Endothelial cell of umbilical vein (primary cell): ENCODE measurements around the gene ZNF474. TPM values are rescaled to one million over a fixed set of nuclear protein-coding genes. Genes with fewer than 3 reads are reported as not detected.

Source experiments
- BruUV-seq: library from RNA; stranded (reverse); fragments of 400-500 nt; replicated peaks from 2 replicates; lab custom pipeline; 2021; lab: Mats Ljungman, UMichigan
- CTCF ChIA-PET: fragments of 300-600, 350-600 bp; sonication (Branson Sonifier 250); formaldehyde crosslinking; loops from one replicate; lab custom pipeline; 2021; ENCODE audit warnings: antibody characterized with exemption, inconsistent platforms; lab: Charles Lee
- POLR2A ChIA-PET: fragments of 300-600, 350-600 bp; sonication (Branson Sonifier 250); formaldehyde crosslinking; loops from one replicate; lab custom pipeline; 2021; ENCODE audit warnings: antibody characterized with exemption, inconsistent platforms; lab: Charles Lee
- DNase-seq: peaks from one replicate; pipeline ENCODE4 v3.0.0-alpha.2; 2011; ENCODE audit warnings: low read depth, low spot score
- FAIRE-seq: peaks from 2 replicates; lab custom pipeline; 2011; peaks lifted over from hg19 to GRCh38; lab: Jason Lieb, UNC
- H2AFZ ChIP-seq: 2 replicates; pipeline ENCODE4 v1.6.0; 2012; ENCODE audit warnings: low read depth, low read length, control low read depth, inconsistent platforms
- H3K27ac ChIP-seq: 2 replicates; pipeline ENCODE4 v1.5.1; 2011; ENCODE audit warnings: low read depth, mild to moderate bottlenecking, control low read depth, low read length, moderate library complexity; ENCODE audit not compliant: insufficient read depth
- H3K27me3 ChIP-seq, 2 experiments: 2 replicates each; pipeline versions ENCODE4 v1.6.0 to v1.6.1; 2011; ENCODE audit warnings: low read length in 2 of 2, mixed read lengths in 1 of 2; ENCODE audit not compliant: control insufficient read depth in 2 of 2, insufficient read depth in 2 of 2
- H3K36me3 ChIP-seq, 2 experiments: 2 replicates in 1 of 2; 3 replicates in 1 of 2; pipeline ENCODE4 v1.5.1; 2011; ENCODE audit warnings: low read length in 2 of 2, mild to moderate bottlenecking in 1 of 2, moderate library complexity in 1 of 2; ENCODE audit not compliant: control insufficient read depth in 2 of 2, insufficient read depth in 2 of 2; ENCODE audit errors: extremely low read depth in 1 of 2
- H3K4me1 ChIP-seq: 3 replicates; pipeline ENCODE4 v1.5.1; 2011; ENCODE audit warnings: mild to moderate bottlenecking, low read length; ENCODE audit not compliant: control insufficient read depth, insufficient read depth; ENCODE audit errors: extremely low read depth
- H3K4me2 ChIP-seq: 2 replicates; pipeline ENCODE4 v1.6.1; 2011; ENCODE audit warnings: low read length, control low read depth, mixed read lengths; ENCODE audit not compliant: insufficient read depth
- H3K4me3 ChIP-seq, 3 experiments: fragments of 200-600 bp in 1 of 3; sonication (generic), shearing (Covaris generic) in 1 of 3; replicated peaks in 1 of 3; 2 replicates each; pipeline ENCODE4 v1.5.1; 2011 to 2016; ENCODE audit warnings: control low read depth in 3 of 3, low read length in 3 of 3, mild to moderate bottlenecking in 2 of 3, inconsistent platforms in 1 of 3, low read depth in 1 of 3, moderate library complexity in 1 of 3; ENCODE audit not compliant: insufficient read depth in 1 of 3
- H3K79me2 ChIP-seq: 2 replicates; pipeline ENCODE4 v1.6.0; 2012; ENCODE audit warnings: low read length, inconsistent platforms; ENCODE audit not compliant: control insufficient read depth, insufficient read depth
- H3K9ac ChIP-seq: replicated peaks from 2 replicates; pipeline ENCODE3; 2011; ENCODE audit warnings: low read length, control low read depth; ENCODE audit not compliant: insufficient read depth; ENCODE audit errors: extremely low read depth
- H3K9me1 ChIP-seq: replicated peaks from 3 replicates; pipeline ENCODE4 v1.6.0; 2011; ENCODE audit warnings: mild to moderate bottlenecking, low read length; ENCODE audit not compliant: control insufficient read depth, insufficient read depth; ENCODE audit errors: extremely low read depth
- H3K9me3 ChIP-seq: replicated peaks from 2 replicates; pipeline ENCODE4 v1.5.1; 2012; ENCODE audit warnings: low read length, inconsistent platforms; ENCODE audit not compliant: control insufficient read depth, insufficient read depth
- H4K20me1 ChIP-seq: replicated peaks from 2 replicates; pipeline ENCODE3; 2011; ENCODE audit warnings: mild to moderate bottlenecking, low read length; ENCODE audit not compliant: control insufficient read depth, insufficient read depth; ENCODE audit errors: extremely low read depth
- CTCF ChIP-seq, 2 donors: IDR thresholded peaks; 1 replicate in 1 of 2; 2 replicates in 1 of 2; pipeline ENCODE4 v1.5.1; 2011; ENCODE audit warnings: low read length in 2 of 2, mild to moderate bottlenecking in 2 of 2, moderate library complexity in 2 of 2, control low read depth in 1 of 2, inconsistent platforms in 1 of 2, low read depth in 1 of 2; ENCODE audit not compliant: insufficient read depth in 1 of 2; ENCODE audit errors: extremely low read depth in 1 of 2
- EZH2 ChIP-seq: IDR thresholded peaks from 2 replicates; pipeline ENCODE4 v1.6.1; 2012; ENCODE audit warnings: borderline replicate concordance, low read depth, mild to moderate bottlenecking, moderate library complexity, low read length, inconsistent platforms; ENCODE audit not compliant: severe bottlenecking
- FOS ChIP-seq: IDR thresholded peaks from 2 replicates; pipeline ENCODE4 v1.6.1; 2011; ENCODE audit warnings: mild to moderate bottlenecking, low read length, moderate library complexity, borderline replicate concordance; ENCODE audit not compliant: insufficient read depth
- GATA2 ChIP-seq: IDR thresholded peaks from 2 replicates; pipeline ENCODE4 v1.7.0; 2011; ENCODE audit warnings: low read depth, mild to moderate bottlenecking, moderate library complexity, mixed read lengths, low read length; ENCODE audit not compliant: insufficient read length, insufficient read depth
- JUN ChIP-seq: IDR thresholded peaks from 2 replicates; pipeline ENCODE4 v1.6.1; 2011; ENCODE audit warnings: borderline replicate concordance, low read depth; ENCODE audit not compliant: insufficient read length, insufficient read depth
- MAX ChIP-seq: IDR thresholded peaks from 2 replicates; pipeline ENCODE4 v1.6.1; 2011; ENCODE audit not compliant: insufficient read depth, insufficient read length
- MYC ChIP-seq: IDR thresholded peaks from one replicate; pipeline ENCODE4 v1.6.1; 2011; ENCODE audit warnings: mild to moderate bottlenecking, low read depth, low read length
- POLR2A ChIP-seq: IDR thresholded peaks from 2 replicates; pipeline ENCODE4 v1.6.1; 2012; ENCODE audit warnings: low read depth, mild to moderate bottlenecking, control low read depth, low read length
- POLR2AphosphoS5 ChIP-seq: IDR thresholded peaks from 2 replicates; pipeline ENCODE4 v1.6.1; 2012; ENCODE audit warnings: low read depth, mild to moderate bottlenecking, control low read depth, low read length, moderate library complexity; ENCODE audit not compliant: insufficient read depth
- dilution Hi-C: fragments of 300-500 bp; cut with MboI; formaldehyde crosslinking; loops from one replicate; pipeline ENCODE4 v1.15.0; 2019; ENCODE audit warnings: low sequenced_read_pairs; ENCODE audit not compliant: extremely low pct_ligation_motif_present
- intact Hi-C: fragments of 100-400 bp; cut with micrococcal nuclease; formaldehyde crosslinking; loops from one replicate; pipeline ENCODE4 v1.10.0; 2022
- polyA plus RNA-seq, 4 experiments: library from polyadenylated mRNA; depleted of rRNA in 3 of 4; stranded (reverse) in 3 of 4; unstranded in 1 of 4; fragments of >200 nt; gene quantifications; 2 replicates each; pipeline versions ENCODE4 v1.2.1 to v1.2.3, GENCODE V29; 2011 to 2012; ENCODE audit warnings: missing spikeins in 1 of 4
- total RNA-seq: library from RNA; stranded (reverse); gene quantifications from 2 replicates; pipeline ENCODE4 v1.2.3, GENCODE V29; 2021

The ZNF474 gene
- total and polyA plus RNA-seq, 2 donors (not counting 3 experiments of a cell fraction or from before 2014, with no cell fraction given), result 0.03 TPM; not detected in 1

GRCh38 chr5:122110987-122111386 is 18.4 kb upstream of the ZNF474 start:
- BruUV-seq, result no TSS peak
- no peak for DNase-seq
- no peaks in the 10 kb centered on the region for H3K27me3 ChIP-seq
- H3K27ac ChIP-seq, result no peak overlapping the region
- CTCF ChIA-PET, result interaction anchor here (0.9 to 2.0 kb wide), 4 partner anchors 9 to 149 kb away, joined by 3 to 10 read pairs (median 4); partner anchors contain the start of gene SRFBP1
- dilution Hi-C loops, result no loop called here
- H3K79me2 ChIP-seq, result no peaks in the 10 kb centered on the region
- intact Hi-C loops, result no loop called here
- TF ChIP-seq EZH2 (no peak), GATA2 (no peak), CTCF (IDR thresholded peaks at IDR 0.05; ENCODE audit: extremely low read depth in 1 of 2, insufficient read depth in 1 of 2, low read depth in 1 of 2, low read length in 2 of 2) (no peak), JUN (no peak), MAX (no peak)
- no peak overlapping the region for H2AFZ ChIP-seq
- POLR2A ChIA-PET, result no interaction called here
- no peaks in the 10 kb centered on the region for H3K4me1 ChIP-seq
- no peaks in the 10 kb centered on the region for H3K9me1 ChIP-seq
- no peak overlapping the region for H3K4me2 ChIP-seq
- no peak overlapping the region for H3K9ac ChIP-seq
- H4K20me1 ChIP-seq, result no peaks in the 10 kb centered on the region
- no peak overlapping the region for H3K4me3 ChIP-seq
- no peak for FAIRE-seq
- H3K9me3 ChIP-seq, result no peaks in the 10 kb centered on the region
- no peaks in the 10 kb centered on the region for H3K36me3 ChIP-seq

GRCh38 chr5:122111460-122111859 is 17.9 kb upstream of the ZNF474 start:
- Histone ChIP-seq H3K9me3 (no peaks in the 10 kb centered on the region), H3K27ac (no peak overlapping the region), H3K79me2 (no peaks in the 10 kb centered on the region), H2AFZ (no peak overlapping the region), H3K4me3 (no peak overlapping the region), H4K20me1 (no peaks in the 10 kb centered on the region), H3K9ac (no peak overlapping the region), H3K4me1 (no peaks in the 10 kb centered on the region), H3K27me3 (no peaks in the 10 kb centered on the region), H3K9me1 (no peaks in the 10 kb centered on the region), H3K4me2 (no peak overlapping the region), H3K36me3 (no peaks in the 10 kb centered on the region)
- ChIA-PET CTCF (interaction anchor here (0.9 to 2.0 kb wide), 4 partner anchors 10 to 150 kb away, joined by 3 to 10 read pairs (median 4); partner anchors contain the start of gene SRFBP1), POLR2A (no interaction called here)
- TF ChIP-seq FOS (no peak), CTCF (IDR thresholded peaks at IDR 0.05; ENCODE audit: extremely low read depth in 1 of 2, insufficient read depth in 1 of 2, low read depth in 1 of 2, low read length in 2 of 2) (no peak), POLR2A (no peak), MAX (no peak), EZH2 (no peak), JUN (no peak), MYC (no peak), GATA2 (no peak), POLR2AphosphoS5 (no peak)
- FAIRE-seq (no peak), DNase-seq (no peak)
- no TSS peak for BruUV-seq
- intact Hi-C loops (no loop called here), dilution Hi-C loops (no loop called here)
